Measurements from ENCODE around the gene SETMAR. TPM values are rescaled to one million over a fixed set of nuclear protein-coding genes. Genes with fewer than 3 reads are reported as not detected.
"Not testable (repeated sequence)": the region's sequence is repeated elsewhere in the genome, so short reads cannot be mapped to it uniquely, and the experiment has no call there.

Gene SETMAR
- total and polyA plus RNA-seq, 4 donors = 8.1 to 22.5 (median 12.1) TPM

DNA sequence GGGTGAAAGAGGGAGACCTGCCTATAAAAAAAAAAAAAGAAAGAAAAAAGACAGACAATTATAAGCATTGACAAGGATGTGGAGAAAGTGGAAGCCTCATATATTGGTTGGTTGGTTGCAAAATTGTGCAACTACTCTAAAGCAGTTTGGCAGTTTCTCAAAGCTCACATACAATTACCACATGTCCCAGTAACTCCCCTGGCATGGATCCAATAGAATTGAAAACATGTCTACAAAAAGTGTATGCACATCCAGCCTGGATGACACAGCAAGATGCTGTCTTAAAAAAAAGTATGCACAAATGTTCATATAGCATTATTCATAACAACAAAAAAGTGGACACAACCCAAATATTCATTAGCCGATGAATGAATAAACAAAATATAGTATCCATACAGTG is 19.5 kb downstream of the SETMAR start:
- no peak for ATAC-seq (ENCODE audit: insufficient read depth, low FRiP score)
- DNase-seq = peak; percentile 19 to 94 (median 90)

DNA sequence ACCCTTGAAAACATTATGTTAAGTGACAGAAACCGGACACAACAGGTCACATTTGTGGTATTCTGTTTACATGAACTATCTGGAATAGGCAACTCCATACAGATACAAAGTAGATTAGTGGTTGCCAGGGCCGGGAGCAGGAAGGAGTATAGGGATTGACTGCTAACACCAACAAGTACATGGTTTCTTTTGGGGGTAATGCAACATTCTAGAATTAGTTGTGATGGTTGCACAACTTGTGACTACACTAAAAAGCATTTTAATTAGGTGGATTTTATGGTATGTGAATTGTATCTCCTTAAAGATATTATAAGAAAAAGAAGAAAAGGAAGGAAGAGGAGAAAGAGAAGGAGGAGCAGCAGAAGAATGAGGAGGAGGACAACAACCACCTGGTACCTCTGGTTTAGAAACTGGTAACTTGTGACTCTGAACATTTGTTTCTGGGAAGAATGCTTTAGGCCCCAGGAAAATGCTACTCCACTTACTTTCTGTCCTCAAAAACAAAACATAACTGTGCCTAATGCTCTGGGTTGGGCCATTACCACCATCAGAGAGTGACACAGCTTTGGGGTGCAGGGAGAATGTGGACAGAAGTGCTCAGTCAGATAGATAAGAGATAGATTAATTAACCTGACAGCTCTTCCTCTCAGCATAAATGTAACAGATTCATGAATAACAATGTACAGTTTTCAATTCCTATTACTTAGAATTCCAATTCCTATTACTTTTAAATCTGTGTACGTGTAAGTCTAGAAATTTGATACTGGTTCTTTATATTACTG is 20.3 kb downstream of the SETMAR start:
- Histone ChIP-seq H3K4me3 (no peak overlapping the region), H3K9me3 (ENCODE audit: control insufficient read depth in 4 of 4, insufficient read depth in 3 of 4, low read length in 3 of 4) (peaks cover 0 to 2% (median 0%) of the 10 kb centered on the region in 4 donors), H3K9ac (ENCODE audit: insufficient read depth in 1 of 2, low read length in 2 of 2) (no peak overlapping the region), H3K4me1 (ENCODE audit: control insufficient read depth in 5 of 5, insufficient read depth in 5 of 5, low read length in 5 of 5) (peaks cover 0 to 23% (median 3%) of the 10 kb centered on the region in 5 donors), H3K27ac (ENCODE audit: low read depth in 1 of 2, low read length in 1 of 2) (no peak overlapping the region), H3K36me3 (ENCODE audit: control insufficient read depth in 4 of 4, insufficient read depth in 4 of 4, low read length in 4 of 4) (no peaks in the 10 kb centered on the region), H3K27me3 (ENCODE audit: control insufficient read depth in 3 of 3, insufficient read depth in 3 of 3, low read length in 2 of 3) (no peaks in the 10 kb centered on the region)
- no peak for ATAC-seq (ENCODE audit: insufficient read depth, low FRiP score)
- no peak for TF ChIP-seq CTCF (IDR thresholded peaks at IDR 0.05; ENCODE audit: control extremely low read depth, extremely low read depth)
- DNase-seq = no peak
- 82 to 88% methylated on average over 3 of the region's 3 CpGs for WGBS, 2 donors

More for the DNA sequence above, 19.5 kb downstream of the SETMAR start:
- Histone ChIP-seq H3K4me1 (ENCODE audit: control insufficient read depth in 5 of 5, insufficient read depth in 5 of 5, low read length in 5 of 5) (peaks cover 0 to 23% (median 3%) of the 10 kb centered on the region in 5 donors), H3K36me3 (ENCODE audit: control insufficient read depth in 4 of 4, insufficient read depth in 4 of 4, low read length in 4 of 4) (no peaks in the 10 kb centered on the region), H3K9me3 (ENCODE audit: control insufficient read depth in 4 of 4, insufficient read depth in 3 of 4, low read length in 3 of 4) (no peaks in the 10 kb centered on the region), H3K27me3 (ENCODE audit: control insufficient read depth in 3 of 3, insufficient read depth in 3 of 3, low read length in 2 of 3) (no peaks in the 10 kb centered on the region), H3K27ac (ENCODE audit: low read depth in 1 of 2, low read length in 1 of 2) (no peak overlapping the region), H3K9ac (ENCODE audit: insufficient read depth in 1 of 2, low read length in 2 of 2) (no peak overlapping the region), H3K4me3 (no peak overlapping the region)
- WGBS, 2 donors = 87 to 92% methylated on average over 1 of the region's 1 CpG
- no peak for TF ChIP-seq CTCF (IDR thresholded peaks at IDR 0.05; ENCODE audit: control extremely low read depth, extremely low read depth)

- Histone ChIP-seq H3K27ac (ENCODE audit: low read depth in 1 of 2, low read length in 1 of 2) (no peak overlapping the region), H3K36me3 (ENCODE audit: control insufficient read depth in 4 of 4, insufficient read depth in 4 of 4, low read length in 4 of 4) (no peaks in the 10 kb centered on the region), H3K4me3 (no peak overlapping the region), H3K27me3 (ENCODE audit: control insufficient read depth in 3 of 3, insufficient read depth in 3 of 3, low read length in 2 of 3) (no peaks in the 10 kb centered on the region), H3K9ac (ENCODE audit: insufficient read depth in 1 of 2, low read length in 2 of 2) (no peak overlapping the region), H3K9me3 (ENCODE audit: control insufficient read depth in 4 of 4, insufficient read depth in 3 of 4, low read length in 3 of 4) (peaks cover 0 to 9% (median 3%) of the 10 kb centered on the region in 4 donors), H3K4me1 (ENCODE audit: control insufficient read depth in 5 of 5, insufficient read depth in 5 of 5, low read length in 5 of 5) (peaks cover 0 to 9% (median 0%) of the 10 kb centered on the region in 5 donors)
- WGBS, 2 donors = 96 to 99% methylated on average over 1 of the region's 1 CpG
- ATAC-seq (ENCODE audit: insufficient read depth, low FRiP score) = no peak
- DNase-seq = no peak
- TF ChIP-seq CTCF (IDR thresholded peaks at IDR 0.05; ENCODE audit: control extremely low read depth, extremely low read depth) = no peak
Measured at GRCh38 chr3:4326868-4327267, 23.7 kb downstream of the SETMAR start.

DNA sequence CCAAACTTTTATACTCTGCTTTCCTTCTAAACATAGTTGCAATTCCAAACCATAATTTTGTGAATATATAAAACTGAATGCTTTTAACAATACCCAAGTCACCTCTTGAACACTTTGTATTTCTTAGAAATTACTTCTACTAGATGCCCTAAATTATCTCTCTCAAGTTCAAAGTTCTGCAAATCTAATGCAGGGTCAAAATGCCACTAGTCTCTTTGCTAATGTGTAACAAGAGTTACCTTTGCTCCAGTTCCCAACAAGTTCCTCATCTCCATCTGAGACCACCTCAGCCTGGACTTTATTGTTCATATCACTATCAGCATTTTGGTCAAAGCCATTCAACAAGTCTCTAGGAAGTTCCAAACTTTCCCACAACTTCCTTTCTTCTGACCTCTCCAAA is 26.6 kb downstream of the SETMAR start:
- not testable (repeated sequence) for H3K9ac ChIP-seq (ENCODE audit: insufficient read depth in 1 of 2, low read length in 2 of 2); H3K4me3 ChIP-seq; ATAC-seq (ENCODE audit: insufficient read depth, low FRiP score); H3K4me1 ChIP-seq (ENCODE audit: control insufficient read depth in 5 of 5, insufficient read depth in 5 of 5, low read length in 5 of 5); H3K9me3 ChIP-seq (ENCODE audit: control insufficient read depth in 4 of 4, insufficient read depth in 3 of 4, low read length in 3 of 4); DNase-seq; H3K27me3 ChIP-seq (ENCODE audit: control insufficient read depth in 3 of 3, insufficient read depth in 3 of 3, low read length in 2 of 3); H3K27ac ChIP-seq (ENCODE audit: low read depth in 1 of 2, low read length in 1 of 2); H3K36me3 ChIP-seq (ENCODE audit: control insufficient read depth in 4 of 4, insufficient read depth in 4 of 4, low read length in 4 of 4)
